ENCODE measurements around the gene ILDR2.

DNA sequence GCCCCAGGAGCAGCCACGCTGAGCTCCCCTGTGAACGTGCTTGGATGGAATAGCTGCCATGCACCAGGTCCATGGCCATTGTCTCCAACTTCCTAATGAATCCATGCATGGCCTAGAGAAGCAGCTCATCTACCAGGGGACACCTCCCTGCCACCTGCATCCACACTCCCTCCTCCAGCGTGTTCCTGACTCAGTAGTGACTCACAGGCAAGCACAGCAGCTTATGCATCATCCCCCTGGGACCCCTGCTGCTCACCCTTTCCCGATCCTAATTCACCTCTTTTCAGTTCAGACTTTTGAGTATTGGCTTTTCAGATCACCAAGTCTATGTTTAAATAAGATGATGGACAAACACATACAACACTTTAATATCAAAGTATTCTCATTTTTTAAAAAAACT lies 59.4 kb downstream of the ILDR2 start:
- TF ChIP-seq, protein P1, sequence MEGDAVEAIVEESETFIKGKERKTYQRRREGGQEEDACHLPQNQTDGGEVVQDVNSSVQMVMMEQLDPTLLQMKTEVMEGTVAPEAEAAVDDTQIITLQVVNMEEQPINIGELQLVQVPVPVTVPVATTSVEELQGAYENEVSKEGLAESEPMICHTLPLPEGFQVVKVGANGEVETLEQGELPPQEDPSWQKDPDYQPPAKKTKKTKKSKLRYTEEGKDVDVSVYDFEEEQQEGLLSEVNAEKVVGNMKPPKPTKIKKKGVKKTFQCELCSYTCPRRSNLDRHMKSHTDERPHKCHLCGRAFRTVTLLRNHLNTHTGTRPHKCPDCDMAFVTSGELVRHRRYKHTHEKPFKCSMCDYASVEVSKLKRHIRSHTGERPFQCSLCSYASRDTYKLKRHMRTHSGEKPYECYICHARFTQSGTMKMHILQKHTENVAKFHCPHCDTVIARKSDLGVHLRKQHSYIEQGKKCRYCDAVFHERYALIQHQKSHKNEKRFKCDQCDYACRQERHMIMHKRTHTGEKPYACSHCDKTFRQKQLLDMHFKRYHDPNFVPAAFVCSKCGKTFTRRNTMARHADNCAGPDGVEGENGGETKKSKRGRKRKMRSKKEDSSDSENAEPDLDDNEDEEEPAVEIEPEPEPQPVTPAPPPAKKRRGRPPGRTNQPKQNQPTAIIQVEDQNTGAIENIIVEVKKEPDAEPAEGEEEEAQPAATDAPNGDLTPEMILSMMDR (IDR thresholded peaks at IDR 0.05), result no peak
- TF ChIP-seq POLR2A (IDR thresholded peaks at IDR 0.05) (no peak), POLR2AphosphoS5 (IDR thresholded peaks at IDR 0.05) (no peak), EP300 (IDR thresholded peaks at IDR 0.05) (no peak)
